DND-41 (cell line): ENCODE measurements around the gene SLC1A2.

ENCODE experiments used
- ATAC-seq: fragments of 200-7000 bp; cut with Tn5 transposase; 3 replicates; pipeline ENCODE4 v1.9.1; 2021; ENCODE audit warnings: low read depth; ENCODE audit not compliant: insufficient read depth
- DNase-seq: peaks from one replicate; pipeline ENCODE4 v3.0.0-alpha.2; 2020
- H2AFZ ChIP-seq: 2 replicates; pipeline ENCODE4 v1.6.0; 2012; ENCODE audit warnings: low read depth, low read length
- H3K27ac ChIP-seq: 2 replicates; pipeline ENCODE4 v1.5.1; 2012; ENCODE audit warnings: low read length, inconsistent platforms
- H3K27me3 ChIP-seq: fragments of 200-600 bp; sonication (generic); 2 replicates; pipeline ENCODE4 v1.6.0; 2012; ENCODE audit warnings: low read length, mild to moderate bottlenecking, inconsistent platforms; ENCODE audit not compliant: insufficient read depth, poor library complexity
- H3K36me3 ChIP-seq: 2 replicates; pipeline ENCODE4 v1.5.1; 2012; ENCODE audit warnings: low read length, inconsistent platforms; ENCODE audit not compliant: insufficient read depth
- H3K4me1 ChIP-seq: 2 replicates; pipeline ENCODE4 v1.5.1; 2012; ENCODE audit warnings: mild to moderate bottlenecking, low read length; ENCODE audit not compliant: insufficient read depth
- H3K4me2 ChIP-seq: 2 replicates; pipeline ENCODE4 v1.6.0; 2012; ENCODE audit warnings: mild to moderate bottlenecking, moderate library complexity, low read length, inconsistent platforms; ENCODE audit not compliant: insufficient read depth
- H3K4me3 ChIP-seq, 2 experiments: fragments of 200-600 bp in 1 of 2; shearing (Covaris generic) in 1 of 2; 2 replicates each; pipeline ENCODE4 v1.5.1; 2012 to 2016; ENCODE audit warnings: inconsistent platforms in 2 of 2, low read length in 2 of 2, mild to moderate bottlenecking in 2 of 2, low read depth in 1 of 2, moderate library complexity in 1 of 2
- H3K79me2 ChIP-seq: 2 replicates; pipeline ENCODE4 v1.6.0; 2012; ENCODE audit warnings: low read length, inconsistent platforms; ENCODE audit not compliant: insufficient read depth
- H3K9ac ChIP-seq: 2 replicates; pipeline ENCODE4 v1.6.0; 2012; ENCODE audit warnings: low read depth, mild to moderate bottlenecking, inconsistent platforms, low read length, moderate library complexity
- H3K9me3 ChIP-seq: 2 replicates; pipeline ENCODE4 v1.5.1; 2012; ENCODE audit warnings: low read length, moderate library complexity, mild to moderate bottlenecking, inconsistent platforms; ENCODE audit not compliant: insufficient read depth, severe bottlenecking
- H4K20me1 ChIP-seq: 2 replicates; pipeline ENCODE4 v1.6.0; 2012; ENCODE audit warnings: low read length; ENCODE audit not compliant: insufficient read depth
- CTCF ChIP-seq: IDR thresholded peaks from 2 replicates; pipeline ENCODE4 v1.5.1; 2012; ENCODE audit warnings: borderline replicate concordance, low read length, moderate library complexity, mild to moderate bottlenecking; ENCODE audit not compliant: poor library complexity, severe bottlenecking; ENCODE audit errors: extremely low read depth
- EZH2 ChIP-seq: IDR thresholded peaks from 3 replicates; pipeline ENCODE4 v1.6.1; 2012; ENCODE audit warnings: borderline replicate concordance, low read depth, mild to moderate bottlenecking, moderate library complexity, low read length, inconsistent platforms; ENCODE audit not compliant: severe bottlenecking

The SLC1A2 gene

GRCh38 chr11:35247863-35248262, 171.5 kb downstream of the SLC1A2 start:
- Histone ChIP-seq H3K9me3 (peaks cover 1% of the 10 kb centered on the region), H3K27me3 (no peaks in the 10 kb centered on the region), H3K9ac (no peak overlapping the region), H3K4me3 (no peak overlapping the region), H3K27ac (no peak overlapping the region), H3K36me3 (no peaks in the 10 kb centered on the region), H2AFZ (no peak overlapping the region), H3K4me1 (no peaks in the 10 kb centered on the region), H3K79me2 (no peaks in the 10 kb centered on the region), H3K4me2 (no peak overlapping the region), H4K20me1 (no peaks in the 10 kb centered on the region)
- no peak for DNase-seq
- ATAC-seq, result no peak
- TF ChIP-seq EZH2 (no peak), CTCF (no peak)

- Histone ChIP-seq H3K9ac (no peak overlapping the region), H3K27me3 (no peaks in the 10 kb centered on the region), H3K4me3 (no peak overlapping the region), H3K36me3 (no peaks in the 10 kb centered on the region), H3K79me2 (no peaks in the 10 kb centered on the region), H3K9me3 (peaks cover 1% of the 10 kb centered on the region), H3K27ac (no peak overlapping the region), H3K4me1 (no peaks in the 10 kb centered on the region), H2AFZ (no peak overlapping the region), H4K20me1 (no peaks in the 10 kb centered on the region), H3K4me2 (no peak overlapping the region)
- TF ChIP-seq EZH2, result no peak
- DNase-seq (no peak), ATAC-seq (no peak)
Observed at GRCh38 chr11:35247428-35247827, 171.9 kb downstream of the SLC1A2 start.

DNA sequence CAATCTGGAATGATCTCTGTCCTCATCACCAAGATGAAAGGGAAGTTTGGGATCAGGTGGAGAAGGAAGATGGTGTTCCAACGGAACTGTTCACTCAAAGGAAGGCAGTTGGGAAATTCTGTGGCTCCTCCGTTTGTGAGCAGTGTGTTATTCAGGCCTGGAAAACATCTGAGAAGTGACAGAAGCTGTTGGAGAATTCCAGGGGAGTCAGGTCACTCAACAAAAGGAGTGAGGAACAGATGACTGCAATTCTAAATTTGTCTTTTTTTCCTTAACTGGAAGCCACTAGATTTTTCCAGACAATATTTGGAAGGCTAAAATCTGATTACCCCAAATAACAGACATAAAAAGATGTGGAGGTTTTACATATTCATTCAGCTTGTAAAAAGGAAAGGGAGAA, 172.6 kb downstream of the SLC1A2 start:
- Histone ChIP-seq H3K79me2 (no peaks in the 10 kb centered on the region), H3K4me3 (no peak overlapping the region), H3K9ac (no peak overlapping the region), H3K27ac (no peak overlapping the region), H3K36me3 (no peaks in the 10 kb centered on the region), H3K4me1 (no peaks in the 10 kb centered on the region), H2AFZ (no peak overlapping the region), H3K4me2 (no peak overlapping the region), H3K27me3 (no peaks in the 10 kb centered on the region), H3K9me3 (peaks cover 1% of the 10 kb centered on the region), H4K20me1 (no peaks in the 10 kb centered on the region)
- ATAC-seq, result no peak
- DNase-seq, result no peak
- TF ChIP-seq EZH2 (no peak), CTCF (no peak)

- Histone ChIP-seq H3K9me3 (peaks cover 1% of the 10 kb centered on the region), H3K27me3 (no peaks in the 10 kb centered on the region), H2AFZ (no peak overlapping the region), H3K36me3 (no peaks in the 10 kb centered on the region), H3K4me3 (no peak overlapping the region), H3K4me1 (no peaks in the 10 kb centered on the region), H3K9ac (no peak overlapping the region), H4K20me1 (no peaks in the 10 kb centered on the region), H3K4me2 (no peak overlapping the region), H3K79me2 (no peaks in the 10 kb centered on the region), H3K27ac (no peak overlapping the region)
- ATAC-seq (no peak), DNase-seq (no peak)
- TF ChIP-seq EZH2 (no peak), CTCF (no peak)
Observed at GRCh38 chr11:35245786-35246185, 173.6 kb downstream of the SLC1A2 start.
